GM21723 (cell line): ENCODE measurements around the gene DSCAM.

ENCODE experiments used
- ATAC-seq: cut with Tn5 transposase; IDR thresholded peaks from one replicate; pipeline ENCODE4 v1.9.1; 2021; ENCODE audit warnings: mild to moderate bottlenecking, moderate library complexity; ENCODE audit not compliant: unreplicated experiment

Gene DSCAM

GRCh38 chr21:39965026-39965425 lies 881.9 kb downstream of the DSCAM start:
- no peak for ATAC-seq

- ATAC-seq, result no peak
These were observed 885.7 kb downstream of the DSCAM start for GRCh38 chr21:39961251-39961650.
